IMR-90 (cell line): ENCODE measurements around the gene AP4B1.

ENCODE experiments used
- CEBPB ChIP-seq: IDR thresholded peaks from 2 replicates; pipeline ENCODE4 v1.6.1; 2012; ENCODE audit warnings: low read depth, low read length, improper control_type of control experiment
- POLR2A ChIP-seq: IDR thresholded peaks from 2 replicates; pipeline ENCODE4 v1.6.1; 2012; ENCODE audit warnings: mild to moderate bottlenecking, low read depth, low read length
- RFX5 ChIP-seq: IDR thresholded peaks from 2 replicates; pipeline ENCODE4 v1.8.0; 2012; ENCODE audit warnings: low read depth, mild to moderate bottlenecking, low read length, moderate library complexity
- TF ChIP-seq, protein P1 (sequence below): conservative IDR thresholded peaks from 2 replicates; pipeline ENCODE4 v1.5.1; 2012; ENCODE audit warnings: mild to moderate bottlenecking, low read depth, low read length, improper control_type of control experiment
- TF ChIP-seq, protein P2 (sequence below): fragments of 150-350 bp; IDR thresholded peaks from 2 replicates; pipeline ENCODE4 v1.6.1; 2017; ENCODE audit warnings: mild to moderate bottlenecking, antibody characterized with exemption, low read length, low read depth

DNA sequence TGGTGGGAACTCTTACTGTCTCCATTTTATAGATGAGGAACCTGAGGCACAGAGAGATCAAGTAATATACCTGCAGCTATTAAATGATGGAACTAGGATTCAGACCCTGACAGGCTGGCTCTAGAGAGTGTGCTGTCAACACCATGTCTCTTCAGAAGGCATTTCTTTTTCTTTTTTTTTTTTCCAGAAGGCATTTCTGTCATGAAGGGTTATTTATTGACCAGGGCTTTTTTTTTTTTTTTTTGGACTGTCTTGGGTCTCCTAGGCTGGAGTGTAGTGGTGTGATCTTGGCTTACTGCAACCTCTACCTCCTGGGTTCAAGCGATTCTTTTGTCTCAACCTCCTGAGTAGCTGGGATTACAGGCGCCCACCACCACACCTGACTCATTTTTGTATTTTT is 47.1 kb upstream of the AP4B1 start:
- TF ChIP-seq, protein P1, sequence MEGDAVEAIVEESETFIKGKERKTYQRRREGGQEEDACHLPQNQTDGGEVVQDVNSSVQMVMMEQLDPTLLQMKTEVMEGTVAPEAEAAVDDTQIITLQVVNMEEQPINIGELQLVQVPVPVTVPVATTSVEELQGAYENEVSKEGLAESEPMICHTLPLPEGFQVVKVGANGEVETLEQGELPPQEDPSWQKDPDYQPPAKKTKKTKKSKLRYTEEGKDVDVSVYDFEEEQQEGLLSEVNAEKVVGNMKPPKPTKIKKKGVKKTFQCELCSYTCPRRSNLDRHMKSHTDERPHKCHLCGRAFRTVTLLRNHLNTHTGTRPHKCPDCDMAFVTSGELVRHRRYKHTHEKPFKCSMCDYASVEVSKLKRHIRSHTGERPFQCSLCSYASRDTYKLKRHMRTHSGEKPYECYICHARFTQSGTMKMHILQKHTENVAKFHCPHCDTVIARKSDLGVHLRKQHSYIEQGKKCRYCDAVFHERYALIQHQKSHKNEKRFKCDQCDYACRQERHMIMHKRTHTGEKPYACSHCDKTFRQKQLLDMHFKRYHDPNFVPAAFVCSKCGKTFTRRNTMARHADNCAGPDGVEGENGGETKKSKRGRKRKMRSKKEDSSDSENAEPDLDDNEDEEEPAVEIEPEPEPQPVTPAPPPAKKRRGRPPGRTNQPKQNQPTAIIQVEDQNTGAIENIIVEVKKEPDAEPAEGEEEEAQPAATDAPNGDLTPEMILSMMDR = no peak
- TF ChIP-seq CEBPB (no peak), POLR2A (no peak), RFX5 (no peak)
- TF ChIP-seq, protein P2, sequence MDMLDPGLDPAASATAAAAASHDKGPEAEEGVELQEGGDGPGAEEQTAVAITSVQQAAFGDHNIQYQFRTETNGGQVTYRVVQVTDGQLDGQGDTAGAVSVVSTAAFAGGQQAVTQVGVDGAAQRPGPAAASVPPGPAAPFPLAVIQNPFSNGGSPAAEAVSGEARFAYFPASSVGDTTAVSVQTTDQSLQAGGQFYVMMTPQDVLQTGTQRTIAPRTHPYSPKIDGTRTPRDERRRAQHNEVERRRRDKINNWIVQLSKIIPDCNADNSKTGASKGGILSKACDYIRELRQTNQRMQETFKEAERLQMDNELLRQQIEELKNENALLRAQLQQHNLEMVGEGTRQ = no peak
